Nephron (organoid): ENCODE results near the gene RPEL1.
A peak's percentile ranks its signal among the peaks of the same experiment; 100 is the strongest.

ENCODE experiments used
- H3K27ac Mint-ChIP-seq, 3 experiments: 2 replicates each; pipeline ENCODE4 v1.8.0; 2020; ENCODE audit warnings: mixed read lengths in 3 of 3, mild to moderate bottlenecking in 2 of 3, moderate library complexity in 1 of 3
- H3K27me3 Mint-ChIP-seq: 2 replicates; pipeline ENCODE4 v1.8.0; 2021; ENCODE audit warnings: low read depth, mild to moderate bottlenecking, moderate library complexity, mixed read lengths
- H3K36me3 Mint-ChIP-seq: 2 replicates; pipeline ENCODE4 v1.8.0; 2020; ENCODE audit warnings: low read depth, mixed read lengths
- H3K4me1 Mint-ChIP-seq: 2 replicates; pipeline ENCODE4 v1.8.0; 2020; ENCODE audit warnings: mixed read lengths
- H3K4me3 Mint-ChIP-seq, 3 experiments: 2 replicates each; pipeline ENCODE4 v1.8.0; 2020; ENCODE audit warnings: mild to moderate bottlenecking in 3 of 3, mixed read lengths in 3 of 3, moderate library complexity in 2 of 3
- H3K9me3 Mint-ChIP-seq: 2 replicates; pipeline ENCODE4 v1.8.0; 2020; ENCODE audit warnings: mixed read lengths
- CTCF ChIP-seq, 3 experiments: fragments of 200-600 bp; sonication (generic); IDR thresholded peaks; one replicate each; pipeline ENCODE4 v1.5.0; 2021; ENCODE audit warnings: antibody characterized with exemption in 3 of 3; ENCODE audit not compliant: unreplicated experiment in 3 of 3

Gene RPEL1

GRCh38 chr10:103244666-103245271 is 918 bp upstream of the RPEL1 start:
- no peaks in the 10 kb centered on the region for H3K4me1 Mint-ChIP-seq
- no peaks in the 10 kb centered on the region for H3K36me3 Mint-ChIP-seq
- peak; percentile 64 to 73 (median 69) for TF ChIP-seq CTCF (IDR thresholded peaks at IDR 0.05; ENCODE audit: unreplicated experiment in 3 of 3)
- H3K27ac Mint-ChIP-seq: no peak overlapping the region
- H3K4me3 Mint-ChIP-seq: no peak overlapping the region
- peaks cover 2% of the 10 kb centered on the region for H3K9me3 Mint-ChIP-seq
- H3K27me3 Mint-ChIP-seq: peaks cover 10% of the 10 kb centered on the region

GRCh38 chr10:103246324-103246723 is 637 bp downstream of the RPEL1 start:
- H3K9me3 Mint-ChIP-seq: peaks cover 4% of the 10 kb centered on the region
- H3K4me1 Mint-ChIP-seq: no peaks in the 10 kb centered on the region
- H3K4me3 Mint-ChIP-seq: no peak overlapping the region
- TF ChIP-seq CTCF (IDR thresholded peaks at IDR 0.05; ENCODE audit: unreplicated experiment in 3 of 3): no peak
- peaks cover 17% of the 10 kb centered on the region for H3K27me3 Mint-ChIP-seq
- H3K36me3 Mint-ChIP-seq: peaks cover 2% of the 10 kb centered on the region
- H3K27ac Mint-ChIP-seq: no peak overlapping the region

- H3K9me3 Mint-ChIP-seq: peaks cover 15% of the 10 kb centered on the region
- no peak overlapping the region for H3K27ac Mint-ChIP-seq
- TF ChIP-seq CTCF (IDR thresholded peaks at IDR 0.05; ENCODE audit: unreplicated experiment in 3 of 3): no peak
- peaks cover 4% of the 10 kb centered on the region for H3K36me3 Mint-ChIP-seq
- H3K4me3 Mint-ChIP-seq: no peak overlapping the region
- H3K27me3 Mint-ChIP-seq: peaks cover 10% of the 10 kb centered on the region
- no peaks in the 10 kb centered on the region for H3K4me1 Mint-ChIP-seq
Observed at GRCh38 chr10:103254113-103254512, 8.4 kb downstream of the RPEL1 start.

GRCh38 chr10:103254538-103255325 is 9.0 kb downstream of the RPEL1 start:
- peaks cover 4% of the 10 kb centered on the region for H3K36me3 Mint-ChIP-seq
- H3K4me1 Mint-ChIP-seq: no peaks in the 10 kb centered on the region
- TF ChIP-seq CTCF (IDR thresholded peaks at IDR 0.05; ENCODE audit: unreplicated experiment in 3 of 3): no peak

GRCh38 chr10:103256613-103257012 is 10.9 kb downstream of the RPEL1 start:
- no peaks in the 10 kb centered on the region for H3K4me1 Mint-ChIP-seq
- H3K9me3 Mint-ChIP-seq: peaks cover 23% of the 10 kb centered on the region
- no peaks in the 10 kb centered on the region for H3K36me3 Mint-ChIP-seq
- TF ChIP-seq CTCF (IDR thresholded peaks at IDR 0.05; ENCODE audit: unreplicated experiment in 3 of 3): no peak
- H3K4me3 Mint-ChIP-seq: no peak overlapping the region
- H3K27ac Mint-ChIP-seq: no peak overlapping the region
- H3K27me3 Mint-ChIP-seq: peaks cover 4% of the 10 kb centered on the region

More at GRCh38 chr10:103254538-103255325, 9.0 kb downstream of the RPEL1 start:
- H3K27me3 Mint-ChIP-seq: peaks cover 10% of the 10 kb centered on the region
- no peak overlapping the region for H3K27ac Mint-ChIP-seq
- peaks cover 17% of the 10 kb centered on the region for H3K9me3 Mint-ChIP-seq
- no peak overlapping the region for H3K4me3 Mint-ChIP-seq
